NCI-H2029 (cell line): Measurements from ENCODE around the gene NDUFS8.
A peak's percentile ranks its signal among the peaks of the same experiment; 100 is the strongest.
"Not testable (repeated sequence)": the region's sequence is repeated elsewhere in the genome, so short reads cannot be mapped to it uniquely, and the experiment has no call there.

Experiments used
- DNase-seq: peaks from one replicate; lab custom pipeline; 2025; lab: John Stamatoyannopoulos, UW

Gene NDUFS8

DNA sequence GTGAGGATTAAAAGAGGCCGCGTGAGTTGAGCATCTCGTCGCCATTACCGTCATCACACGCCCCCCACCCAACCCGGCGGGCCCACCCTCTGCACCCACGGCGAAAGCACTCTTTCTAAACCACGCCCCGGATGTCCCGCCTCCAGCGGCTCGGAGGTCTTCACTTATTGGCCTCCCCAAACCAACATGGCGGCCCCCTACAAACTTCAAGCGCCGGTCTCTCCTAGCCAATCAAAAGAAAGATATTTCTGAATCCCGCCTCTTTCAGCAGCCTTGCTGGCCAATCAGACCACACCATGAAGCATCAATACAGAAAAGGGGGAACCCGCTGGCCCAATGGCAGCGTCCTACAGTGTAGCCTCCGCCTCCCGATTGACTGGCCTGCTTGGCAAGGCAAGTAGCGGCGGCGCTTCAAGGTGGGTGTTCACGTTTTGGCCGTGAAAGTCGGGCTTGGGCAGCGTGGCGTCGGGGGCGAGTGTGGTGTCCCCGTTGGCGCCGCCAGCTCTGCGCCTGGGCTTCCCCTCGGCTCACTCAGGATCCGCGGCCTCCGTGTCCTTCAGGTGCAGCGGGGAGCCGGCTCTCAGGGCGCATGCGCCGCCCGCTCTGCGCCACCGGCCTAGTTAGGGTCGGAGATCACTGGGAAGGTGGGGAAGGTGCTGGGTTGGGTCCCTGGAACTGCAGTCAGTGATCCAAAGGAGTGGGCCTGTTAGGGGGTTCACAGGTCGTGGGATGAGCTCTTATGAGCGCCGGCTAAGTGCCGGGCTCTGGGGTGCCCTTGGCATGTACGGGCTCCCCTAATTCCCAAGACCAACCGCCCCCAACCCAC lies at the start of gene NDUFS8:
Gene NDUFS8 (plus strand): TSS at position 364 of the 826 bp plus-strand sequence. CDS start 1,471 bp downstream, outside the sequence.
- DNase-seq, result peak; percentile 98

DNA sequence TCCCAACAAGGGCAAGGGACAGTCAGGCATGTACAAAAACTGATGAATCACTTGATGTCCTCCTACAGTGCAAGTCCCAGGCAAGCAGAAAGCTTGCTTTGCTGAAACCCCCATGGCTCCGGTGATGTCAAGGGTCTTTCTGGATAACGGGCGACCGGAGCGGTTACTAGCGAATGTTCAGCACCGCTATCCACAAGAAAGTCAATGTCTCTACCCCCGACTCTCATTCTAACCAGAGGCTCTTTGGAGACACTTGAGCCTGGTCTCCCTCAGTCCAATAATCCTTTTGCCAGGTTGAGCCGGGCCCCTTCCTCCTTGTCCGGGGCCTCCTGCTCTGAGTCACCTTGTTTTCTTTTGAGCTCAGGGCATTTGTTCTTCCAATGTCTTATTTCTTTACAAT lies 49.3 kb upstream of the NDUFS8 start:
- DNase-seq, result not testable (repeated sequence)

DNA sequence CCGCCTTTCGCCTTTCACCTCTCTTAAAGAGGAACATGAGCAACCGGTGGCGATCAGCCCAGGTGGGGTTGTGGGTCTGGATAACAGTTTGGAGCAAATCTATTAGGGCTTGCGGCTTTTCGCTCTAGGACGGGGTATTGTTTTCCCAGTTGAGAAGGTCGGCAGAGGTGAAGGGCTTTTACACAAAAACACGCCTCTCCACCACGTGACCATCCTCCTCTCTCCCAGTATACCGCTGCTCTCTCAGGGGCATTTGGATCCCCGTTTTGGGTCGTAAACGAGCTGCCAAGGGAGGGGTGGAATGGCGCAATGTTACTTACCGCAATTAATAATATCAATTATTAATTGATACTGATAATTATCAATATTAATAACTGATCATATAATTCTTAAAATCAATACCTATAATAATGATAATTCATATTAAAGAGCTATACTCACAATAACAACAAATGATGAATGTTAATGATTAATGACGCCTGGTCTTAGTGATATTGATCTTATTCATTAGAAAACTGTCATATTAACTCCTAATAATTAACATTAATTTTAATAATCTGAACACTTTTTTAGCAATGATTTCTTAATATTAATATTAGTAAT lies 48.1 kb upstream of the NDUFS8 start:
- DNase-seq, result not testable (repeated sequence)

DNA sequence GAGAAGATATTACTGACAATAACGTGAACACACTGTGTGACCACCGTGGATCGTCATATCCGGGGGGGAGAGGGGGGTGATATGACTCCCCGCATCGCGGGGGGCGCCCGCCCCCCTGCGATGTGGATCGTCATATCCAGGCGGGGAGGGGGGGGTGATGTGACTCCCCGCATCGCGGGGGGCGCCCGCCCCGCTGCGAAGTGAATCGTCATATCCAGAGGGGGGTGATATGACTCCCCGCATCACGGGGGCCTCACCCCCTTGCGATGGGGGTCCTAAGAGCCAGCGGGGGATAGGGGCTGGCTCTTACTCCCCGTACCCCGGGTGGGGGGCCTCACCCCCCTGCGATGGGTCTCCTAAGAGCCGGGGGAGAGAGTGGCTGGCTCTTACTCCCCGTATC lies 46.5 kb upstream of the NDUFS8 start:
- DNase-seq, result no peak

DNA sequence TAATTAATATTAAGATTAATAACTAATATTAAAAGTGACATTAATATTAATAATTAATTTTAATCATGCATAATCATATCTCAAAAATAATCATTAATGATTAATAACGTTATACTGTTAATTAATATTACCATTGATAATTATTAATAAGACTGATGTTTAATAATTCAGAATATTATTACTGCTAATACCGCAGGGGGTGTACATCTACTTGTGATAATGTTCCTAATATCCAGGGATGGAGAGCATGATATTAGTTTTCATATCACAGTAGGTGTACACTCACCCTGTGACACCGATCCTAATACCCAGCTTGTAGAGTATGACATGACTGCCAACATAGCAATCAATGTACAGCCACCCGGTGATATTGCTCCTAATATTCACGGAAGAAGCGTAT lies 45.2 kb upstream of the NDUFS8 start:
- not testable (repeated sequence) for DNase-seq

DNA sequence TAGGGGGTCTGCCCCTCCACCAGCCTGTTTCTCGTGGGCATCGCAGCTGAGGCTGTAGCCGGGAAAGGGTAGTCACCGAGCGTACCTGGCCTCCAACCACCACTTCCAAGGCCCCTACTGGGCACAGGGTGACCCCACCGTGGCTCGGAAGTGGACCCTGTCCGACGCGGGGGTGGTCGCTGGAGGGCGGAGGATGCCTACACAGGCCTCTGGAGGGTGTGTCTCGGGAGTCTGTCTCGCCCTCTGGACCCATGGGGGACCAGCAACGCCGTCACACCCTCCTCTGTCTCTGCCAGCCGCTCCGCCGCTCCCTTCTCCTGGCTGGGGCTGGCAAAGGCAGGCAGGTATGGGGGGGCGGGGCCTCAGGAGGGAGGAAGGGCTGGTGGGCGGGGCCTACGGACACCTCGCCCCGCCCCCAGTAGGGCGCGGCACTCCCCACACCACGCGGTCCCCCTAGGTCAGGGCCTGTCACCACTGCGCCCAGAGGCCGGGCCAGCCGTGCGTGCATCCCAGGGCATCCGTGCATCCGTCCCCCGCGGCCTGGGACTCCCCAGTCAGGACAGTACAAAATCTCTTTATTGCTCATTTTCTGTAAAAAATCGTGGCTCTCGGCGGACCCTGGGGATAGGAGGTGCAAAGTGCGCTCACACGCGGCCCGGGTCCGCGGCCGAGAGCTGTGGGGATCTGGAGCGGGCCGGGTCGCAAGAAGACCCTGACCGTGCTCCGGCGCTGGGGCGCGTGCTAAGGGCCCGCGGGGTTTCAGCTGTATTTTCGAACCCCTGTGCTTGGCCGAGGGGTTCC lies 39.7 kb upstream of the NDUFS8 start:
- not testable (repeated sequence) for DNase-seq

DNA sequence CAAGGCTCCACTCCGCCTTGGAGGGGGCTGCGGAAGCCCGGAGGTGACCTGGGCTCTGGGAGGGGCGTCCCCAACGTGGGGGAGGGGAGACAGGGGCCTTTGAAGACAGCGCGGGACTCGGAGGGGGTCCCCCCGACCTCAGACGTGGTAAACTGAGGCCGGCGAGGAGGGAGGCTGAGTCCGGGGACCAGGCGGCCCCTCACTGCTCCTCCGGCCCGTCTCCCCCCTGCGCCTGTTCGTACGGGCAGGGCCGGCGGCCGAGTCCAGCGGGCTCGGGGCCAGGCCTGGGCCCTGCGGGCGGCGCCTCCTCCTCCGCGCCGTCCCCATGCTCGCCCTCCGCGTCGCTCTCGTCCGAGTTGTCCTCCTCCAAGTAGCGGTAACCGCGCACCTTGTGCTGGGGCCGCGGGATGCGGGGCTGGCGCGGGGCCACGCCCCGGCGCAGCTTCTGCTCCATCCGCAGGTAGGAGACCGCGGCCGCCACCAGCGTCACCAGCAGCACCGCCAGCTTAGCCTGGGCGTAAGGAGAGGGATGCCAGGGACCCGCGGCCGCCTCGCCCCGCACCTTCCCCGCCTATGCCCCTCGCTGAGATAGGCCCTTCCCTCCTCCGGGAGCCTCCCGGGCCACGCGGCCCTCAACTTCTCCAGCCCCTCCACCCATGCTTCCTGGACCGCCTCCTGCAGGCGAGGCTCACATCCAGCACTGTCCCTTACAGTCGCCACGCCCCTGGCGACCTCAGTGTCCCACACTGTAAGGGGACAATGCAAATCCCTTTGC lies 38.9 kb upstream of the NDUFS8 start:
- DNase-seq, result not testable (repeated sequence)

DNA sequence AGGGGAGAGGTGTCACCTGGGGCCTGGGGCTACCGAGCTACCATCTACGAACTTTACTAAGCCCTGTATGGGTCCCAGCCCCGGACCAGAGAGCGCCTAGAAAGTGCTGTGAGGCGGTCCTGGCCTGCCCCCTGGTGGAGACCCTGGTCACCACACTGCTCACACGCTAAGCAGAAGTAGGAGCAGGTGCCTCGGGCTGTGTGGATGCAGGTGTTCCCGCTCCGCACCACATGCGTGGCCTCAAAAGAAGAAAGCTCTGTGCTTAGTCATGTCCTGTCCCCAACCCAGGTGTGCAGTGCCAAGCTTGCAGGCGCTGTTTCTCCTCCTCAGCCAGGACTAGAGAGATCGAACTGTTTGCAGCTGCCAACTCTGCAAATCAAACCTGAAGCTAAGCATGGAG lies 36.7 kb upstream of the NDUFS8 start:
- peak; percentile 25 for DNase-seq

DNA sequence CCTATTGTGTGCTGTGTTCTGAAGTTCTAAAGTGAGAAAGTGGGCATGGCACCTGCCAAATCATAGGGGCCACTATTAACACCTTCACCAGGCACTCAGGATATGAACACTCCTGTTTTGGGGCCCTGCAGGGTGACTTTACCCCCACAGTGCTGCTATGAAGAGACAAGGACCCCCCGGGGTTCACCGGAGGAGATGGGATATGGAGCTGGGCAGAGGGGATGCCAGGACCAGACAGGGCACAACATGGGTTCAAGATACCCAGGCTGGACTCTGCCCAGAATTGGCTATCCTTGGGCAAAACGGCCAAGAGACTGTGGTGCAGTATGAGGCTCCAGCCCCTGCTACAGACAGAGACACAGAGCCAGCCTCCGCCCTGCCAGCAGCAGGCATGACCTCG lies 36.1 kb upstream of the NDUFS8 start:
- not testable (repeated sequence) for DNase-seq

DNA sequence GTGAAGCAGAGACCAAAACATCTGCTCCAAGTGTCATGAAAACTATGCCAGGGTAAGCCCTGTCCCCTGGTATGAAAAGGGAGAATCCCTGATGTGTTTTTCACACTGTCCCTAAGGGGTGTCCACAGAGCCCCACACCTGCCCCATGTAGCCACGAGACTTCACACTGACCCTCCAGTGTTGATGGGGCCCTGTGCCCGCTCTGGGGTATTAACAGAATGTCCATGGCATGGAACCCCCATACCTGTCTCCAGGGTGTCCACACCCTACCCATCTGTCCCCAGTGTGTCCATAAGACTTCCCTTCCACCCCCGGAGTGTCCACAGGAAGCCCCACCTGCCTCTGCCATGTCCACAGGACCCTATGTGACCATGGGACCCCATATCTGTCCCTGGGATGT lies 35.4 kb upstream of the NDUFS8 start:
- DNase-seq, result not testable (repeated sequence)

DNA sequence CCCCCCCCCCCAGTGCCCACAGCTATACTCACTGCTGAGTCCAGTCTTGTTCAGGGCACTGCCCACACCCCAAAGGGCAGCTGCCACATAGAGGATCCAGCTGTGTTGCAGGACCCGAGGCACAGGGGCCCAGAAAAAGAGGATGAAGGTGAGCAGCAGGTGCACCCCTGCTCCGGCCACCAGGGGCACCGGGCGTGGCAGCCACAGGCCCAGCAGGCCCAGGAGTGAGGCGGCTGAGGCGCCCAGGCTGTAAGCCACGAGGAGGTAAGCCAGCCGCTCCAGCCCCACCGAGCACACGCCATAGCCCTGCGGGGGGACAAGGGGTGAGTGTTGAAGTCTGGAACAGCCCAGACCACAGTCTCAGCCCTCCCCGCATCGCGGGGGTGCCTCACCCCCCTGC lies 34.9 kb upstream of the NDUFS8 start:
- not testable (repeated sequence) for DNase-seq

DNA sequence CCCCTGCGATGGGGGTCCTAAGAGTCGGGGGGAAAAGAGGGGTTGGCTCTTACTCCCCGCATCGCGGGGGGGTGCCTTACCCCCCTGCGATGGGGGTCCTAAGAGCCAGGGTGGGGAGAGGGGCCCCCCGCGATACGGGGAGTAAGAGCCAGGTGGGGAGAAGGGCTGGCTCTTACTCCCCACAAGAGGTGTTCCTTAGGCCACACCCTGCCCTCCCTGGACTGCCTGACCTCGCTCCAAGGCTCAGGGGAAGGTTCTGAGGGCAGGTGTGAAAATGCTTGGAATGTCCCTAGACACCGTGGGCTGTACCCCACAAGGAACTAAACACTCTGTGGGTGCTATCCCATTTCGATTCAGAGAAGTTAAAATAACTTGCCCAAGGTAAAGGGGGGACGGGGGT lies 34.4 kb upstream of the NDUFS8 start:
- DNase-seq, result no peak

DNA sequence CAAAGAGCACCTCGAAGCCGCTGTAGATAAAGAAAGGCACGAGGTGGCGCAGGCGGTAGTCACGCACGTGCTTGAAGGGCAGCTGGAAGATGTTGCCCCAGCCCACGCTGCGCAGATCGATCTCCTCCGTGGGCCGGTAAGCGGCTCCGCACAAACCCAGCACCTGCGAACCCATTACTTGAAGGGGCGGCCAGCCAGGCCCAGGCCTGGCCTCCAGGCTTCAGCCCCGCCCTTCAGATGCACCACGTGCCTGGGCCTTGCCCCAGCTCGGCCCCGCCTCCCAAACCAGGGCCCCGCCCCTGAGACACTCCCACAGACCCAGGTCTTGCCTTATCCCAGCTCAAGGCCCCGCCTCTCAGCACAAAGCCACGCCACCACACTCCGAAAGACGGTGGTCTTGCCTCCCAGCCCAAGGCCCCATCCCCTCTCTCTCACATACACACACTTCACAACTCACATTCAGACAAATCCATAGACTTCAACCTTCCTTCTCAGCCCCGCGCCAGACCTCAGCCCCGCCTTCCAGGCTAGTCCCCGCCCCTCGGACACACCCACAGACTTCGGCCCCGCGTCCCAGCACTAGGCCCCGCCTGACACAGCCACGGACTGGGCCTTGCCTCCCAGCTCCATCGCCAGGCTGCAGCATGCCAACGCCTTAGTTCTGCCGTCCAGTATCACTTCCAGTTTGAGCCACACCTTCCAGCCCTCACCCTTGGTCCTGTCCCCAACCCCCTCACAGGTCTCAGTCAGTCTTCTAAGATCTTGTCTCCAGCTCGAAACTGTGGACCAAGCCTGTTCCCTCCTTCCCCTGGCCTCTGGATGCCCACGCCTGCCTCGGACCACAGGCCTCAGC lies 33.6 kb upstream of the NDUFS8 start:
- no peak for DNase-seq

DNA sequence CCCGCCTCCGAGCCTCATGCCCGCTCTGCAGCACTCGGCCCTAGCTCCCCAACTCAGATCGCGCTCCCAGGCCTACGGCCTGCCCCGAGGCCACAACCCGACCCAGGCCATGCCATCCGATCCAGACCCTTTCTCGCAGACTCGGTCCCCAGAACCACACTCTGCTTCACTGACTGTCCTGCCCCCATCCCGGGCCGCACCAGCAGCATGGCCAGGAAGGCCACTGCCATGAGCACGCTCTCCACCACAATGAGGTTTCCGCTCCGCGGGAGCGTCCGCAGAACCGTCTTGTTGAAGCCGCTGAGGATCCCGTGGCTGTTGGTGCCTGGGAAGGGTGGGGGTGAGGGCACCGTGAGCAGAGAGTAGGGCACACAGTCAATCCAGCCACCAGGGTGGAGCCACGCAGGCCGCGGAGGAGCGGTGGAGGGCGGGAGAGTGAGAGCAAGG lies 33.0 kb upstream of the NDUFS8 start:
- DNase-seq, result no peak

DNA sequence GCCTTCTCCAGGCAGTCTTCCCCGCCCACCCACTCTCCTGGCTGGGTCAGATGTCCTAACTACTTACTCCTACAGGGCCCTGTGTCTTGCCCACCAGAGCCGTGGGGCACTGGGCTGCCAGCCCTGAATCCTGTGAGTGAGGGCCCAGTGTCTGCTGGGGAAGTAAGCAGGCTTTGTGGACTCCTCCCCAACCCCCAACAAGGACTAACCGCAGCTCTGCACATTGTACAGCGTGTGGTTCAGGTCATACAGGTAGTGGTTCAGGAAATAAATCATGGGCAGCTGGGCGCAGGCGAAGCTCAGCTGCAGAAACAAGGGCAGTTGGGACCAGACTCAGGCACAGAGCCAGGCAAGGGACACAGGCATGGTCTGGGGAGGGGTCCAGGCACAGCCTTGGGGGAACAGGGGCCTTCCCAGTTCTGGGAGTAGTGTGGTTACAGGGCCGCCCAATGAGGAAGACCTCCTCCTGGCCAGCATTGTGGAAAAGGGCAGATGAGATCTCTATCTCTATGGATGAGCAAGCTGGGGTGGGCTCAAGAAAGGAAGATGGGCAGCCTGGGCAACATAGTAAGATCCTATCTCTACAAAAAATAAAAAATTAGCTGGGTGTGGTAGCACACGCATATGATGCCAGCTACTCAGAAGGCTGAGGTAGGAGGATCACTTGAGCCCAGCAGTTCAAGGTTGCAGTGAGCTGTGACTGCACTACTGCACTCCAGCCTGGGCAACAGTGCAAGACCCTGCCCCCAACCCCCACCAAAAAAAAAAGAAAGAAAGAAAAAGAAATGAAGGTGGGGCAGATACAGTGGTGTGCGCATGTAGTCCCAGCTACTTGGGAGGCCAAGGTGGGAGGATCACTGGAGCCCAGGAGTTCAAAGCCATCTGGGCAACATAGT lies 32.1 kb upstream of the NDUFS8 start:
- no peak for DNase-seq

DNA sequence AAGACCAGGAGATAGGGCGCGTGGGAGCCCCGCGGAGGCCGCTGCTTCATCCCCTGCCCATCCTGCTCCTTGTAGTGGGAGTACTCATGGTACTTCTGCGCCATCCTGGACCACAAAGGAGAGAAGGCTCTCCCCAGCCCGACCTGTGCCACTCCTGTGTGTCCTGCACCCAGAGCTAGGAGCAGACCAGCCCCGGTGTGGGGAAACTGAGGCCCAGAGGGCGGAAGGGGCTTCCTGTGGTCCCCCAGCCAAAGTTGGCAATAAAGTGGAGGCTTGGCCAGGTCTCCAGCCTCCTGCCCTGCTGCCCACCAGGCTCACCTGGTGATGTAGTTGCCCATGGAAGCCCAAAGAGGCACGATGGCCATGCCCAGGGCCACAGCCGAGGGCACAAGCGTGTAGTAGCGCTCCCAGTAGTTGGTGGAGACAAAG lies 31.3 kb upstream of the NDUFS8 start:
- DNase-seq, result no peak

DNA sequence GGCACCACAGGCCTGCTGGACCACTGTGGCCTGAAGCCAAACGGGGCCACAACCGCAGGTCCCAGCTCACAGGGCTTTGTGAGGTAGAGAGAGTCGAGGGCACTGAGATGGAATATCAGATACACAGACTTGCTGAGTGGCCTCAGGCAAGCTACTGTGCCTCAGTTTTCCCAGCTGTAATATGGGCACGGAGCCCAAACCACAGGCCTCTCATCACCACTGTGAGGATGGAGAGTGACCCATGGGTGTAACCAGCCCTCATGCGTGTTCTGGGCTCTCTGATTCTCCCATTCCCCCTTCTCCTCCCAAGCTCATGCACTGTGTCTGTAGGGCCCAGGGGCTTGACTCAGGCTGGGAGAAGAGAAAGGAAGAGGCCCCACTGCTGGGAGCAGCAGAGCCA lies 30.8 kb upstream of the NDUFS8 start:
- no peak for DNase-seq

DNA sequence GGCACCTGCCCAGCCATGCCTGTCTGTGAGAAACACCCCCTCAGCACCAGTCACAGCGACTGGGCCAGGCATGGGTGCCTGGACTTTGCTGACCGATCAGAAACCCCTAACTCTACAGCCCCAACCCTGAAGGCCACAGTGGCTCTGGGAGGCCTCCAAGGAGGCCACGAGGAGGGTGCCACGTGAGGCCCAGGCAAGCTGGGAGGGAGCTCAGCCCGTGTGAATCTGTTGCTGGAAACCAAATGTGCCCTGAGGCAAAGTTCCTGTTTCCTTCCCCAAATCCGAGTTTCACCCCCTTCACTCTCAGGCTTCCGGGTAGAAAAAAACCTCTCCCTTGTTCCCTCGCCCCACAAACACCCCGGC lies 27.9 kb upstream of the NDUFS8 start:
- DNase-seq, result no peak

DNA sequence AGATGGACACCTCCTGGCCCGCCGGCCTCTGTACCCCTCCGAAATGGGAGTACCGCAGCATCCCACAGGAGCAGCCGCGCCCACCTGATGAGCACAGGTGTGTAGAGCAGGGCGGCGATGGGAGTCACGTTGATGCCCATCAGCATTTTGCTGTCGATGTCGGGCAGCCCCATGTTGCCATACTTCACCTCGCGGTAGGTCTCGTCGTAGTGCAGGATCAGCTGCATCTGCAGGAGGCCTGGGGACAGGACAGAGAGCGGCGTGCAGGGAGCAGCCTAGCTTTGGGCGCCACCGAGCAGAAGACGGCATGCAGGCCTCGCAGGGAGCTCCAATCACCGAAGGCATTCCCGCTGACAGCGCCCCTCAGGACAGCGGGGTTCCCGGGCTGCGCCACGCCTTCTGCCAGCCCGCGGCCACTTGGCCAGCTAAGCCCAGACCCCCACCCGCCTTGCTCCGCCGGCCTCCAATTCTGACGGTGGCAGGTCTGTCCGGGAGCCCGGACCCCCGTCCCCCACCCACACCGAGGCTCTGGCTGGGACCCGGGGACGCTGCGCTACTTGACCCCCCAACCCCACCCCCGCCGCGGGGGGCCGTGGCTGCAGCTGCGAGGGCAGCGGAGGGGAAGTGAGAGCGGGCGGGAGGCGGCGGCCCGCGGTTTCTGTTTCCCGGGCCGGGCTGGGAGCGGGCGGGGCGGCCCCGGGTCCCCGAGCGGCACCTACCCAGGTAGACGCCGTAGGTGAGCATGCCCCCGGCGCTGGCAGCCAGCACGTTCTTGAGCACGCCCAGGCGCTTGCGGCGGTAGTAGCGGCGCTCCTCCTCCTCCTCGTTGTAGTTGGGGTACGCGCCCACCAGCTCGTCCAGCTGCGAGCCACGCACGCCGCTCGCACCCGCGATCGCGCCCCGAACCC lies 27.3 kb upstream of the NDUFS8 start:
- peak; percentile 51 for DNase-seq
